MM.1S (cell line): ENCODE measurements around the gene EFNA3.

Experiments
- DNase-seq: peaks from one replicate; pipeline ENCODE4 v3.0.0-alpha.2; 2015
- H2AFZ ChIP-seq: fragments of 300-600 bp; sonication (generic); 2 replicates; pipeline ENCODE4 v1.6.0; 2016; ENCODE audit warnings: antibody characterized with exemption, low read length
- H3F3A ChIP-seq: fragments of 300-600 bp; sonication (generic); 2 replicates; pipeline ENCODE4 v1.6.1; 2016; ENCODE audit warnings: mild to moderate bottlenecking, antibody characterized with exemption, low read length, moderate library complexity, mixed read lengths; ENCODE audit not compliant: insufficient read depth
- H3K27ac ChIP-seq: fragments of 300-600 bp; sonication (generic); 2 replicates; pipeline ENCODE4 v1.5.1; 2016; ENCODE audit warnings: mild to moderate bottlenecking, low read length
- H3K27me3 ChIP-seq: fragments of 300-600 bp; sonication (generic); replicated peaks from 2 replicates; pipeline ENCODE4 v1.6.0; 2016; ENCODE audit warnings: low read length; ENCODE audit not compliant: insufficient read depth
- H3K36me3 ChIP-seq: fragments of 300-600 bp; sonication (generic); replicated peaks from 2 replicates; pipeline ENCODE4 v1.6.1; 2016; ENCODE audit warnings: mild to moderate bottlenecking, low read length, mixed read lengths; ENCODE audit not compliant: insufficient read depth
- H3K4me1 ChIP-seq: fragments of 300-600 bp; sonication (generic); 2 replicates; pipeline ENCODE4 v1.6.1; 2016; ENCODE audit warnings: low read length, mixed read lengths
- H3K4me2 ChIP-seq: fragments of 300-600 bp; sonication (generic); 2 replicates; pipeline ENCODE4 v1.6.0; 2016; ENCODE audit warnings: low read depth, low read length
- H3K4me3 ChIP-seq: fragments of 300-600 bp; sonication (generic); 2 replicates; pipeline ENCODE4 v1.5.1; 2016; ENCODE audit warnings: low read length, mixed read lengths
- H3K79me2 ChIP-seq: fragments of 300-600 bp; sonication (generic); 2 replicates; pipeline ENCODE4 v1.6.1; 2016; ENCODE audit warnings: mixed run types, low read length, mixed read lengths
- H3K9ac ChIP-seq: fragments of 300-600 bp; sonication (generic); 2 replicates; pipeline ENCODE4 v1.6.1; 2016; ENCODE audit warnings: low read length, mixed read lengths
- H3K9me2 ChIP-seq: fragments of 300-600 bp; sonication (generic); replicated peaks from 2 replicates; pipeline ENCODE4 v1.6.1; 2016; ENCODE audit warnings: mild to moderate bottlenecking, low read length, mixed read lengths; ENCODE audit not compliant: insufficient read depth
- H3K9me3 ChIP-seq: fragments of 300-600 bp; sonication (generic); replicated peaks from 2 replicates; pipeline ENCODE4 v1.6.1; 2016; ENCODE audit warnings: mild to moderate bottlenecking, low read length, mixed read lengths; ENCODE audit not compliant: insufficient read depth
- H4K20me1 ChIP-seq: fragments of 300-600 bp; sonication (generic); 2 replicates; pipeline ENCODE4 v1.6.1; 2016; ENCODE audit warnings: mild to moderate bottlenecking, low read length, moderate library complexity, mixed read lengths; ENCODE audit not compliant: insufficient read depth
- EZH2 ChIP-seq: fragments of 300-600 bp; sonication (generic); optimal IDR thresholded peaks from 2 replicates; pipeline ENCODE3; 2017; ENCODE audit warnings: low read depth, mild to moderate bottlenecking, antibody characterized with exemption, low read length, mixed read lengths
- EZH2phosphoT487 ChIP-seq: fragments of 300-600 bp; sonication (generic); IDR thresholded peaks from 2 replicates; pipeline ENCODE4 v1.6.1; 2018; ENCODE audit warnings: antibody characterized with exemption, low read length
- TF ChIP-seq, protein P1 (sequence below): fragments of 300-600 bp; sonication (generic); IDR thresholded peaks from 2 replicates; pipeline ENCODE4 v1.5.1; 2016; ENCODE audit warnings: antibody characterized with exemption, low read length, mixed read lengths

The EFNA3 gene

DNA sequence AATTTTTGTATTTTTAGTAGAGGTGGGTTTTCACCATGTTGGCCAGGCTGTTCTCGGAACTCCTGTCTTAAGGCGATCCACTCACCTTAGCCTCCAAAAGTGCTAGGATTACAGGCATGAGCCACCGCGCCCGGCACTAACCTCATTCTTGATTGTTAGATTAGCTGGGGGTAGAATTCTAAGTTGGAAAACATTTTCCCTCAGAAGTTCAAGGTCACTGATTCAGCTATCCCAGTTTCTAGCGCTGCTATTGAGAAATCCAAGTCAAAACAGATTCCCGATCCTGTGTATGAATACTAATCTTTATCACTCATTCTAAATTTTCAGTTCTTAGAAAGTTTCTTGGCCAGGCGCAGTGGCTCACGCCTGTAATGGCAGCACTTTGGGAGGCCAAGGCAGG, 24.7 kb downstream of the EFNA3 start:
- H3K4me2 ChIP-seq: no peak overlapping the region
- no peaks in the 10 kb centered on the region for H3K79me2 ChIP-seq
- no peaks in the 10 kb centered on the region for H4K20me1 ChIP-seq
- no peak for DNase-seq
- no peaks in the 10 kb centered on the region for H3K9me3 ChIP-seq
- no peak overlapping the region for H3K4me3 ChIP-seq
- no peak overlapping the region for H2AFZ ChIP-seq
- no peaks in the 10 kb centered on the region for H3K4me1 ChIP-seq
- H3K9me2 ChIP-seq: no peaks in the 10 kb centered on the region
- TF ChIP-seq, protein P1, sequence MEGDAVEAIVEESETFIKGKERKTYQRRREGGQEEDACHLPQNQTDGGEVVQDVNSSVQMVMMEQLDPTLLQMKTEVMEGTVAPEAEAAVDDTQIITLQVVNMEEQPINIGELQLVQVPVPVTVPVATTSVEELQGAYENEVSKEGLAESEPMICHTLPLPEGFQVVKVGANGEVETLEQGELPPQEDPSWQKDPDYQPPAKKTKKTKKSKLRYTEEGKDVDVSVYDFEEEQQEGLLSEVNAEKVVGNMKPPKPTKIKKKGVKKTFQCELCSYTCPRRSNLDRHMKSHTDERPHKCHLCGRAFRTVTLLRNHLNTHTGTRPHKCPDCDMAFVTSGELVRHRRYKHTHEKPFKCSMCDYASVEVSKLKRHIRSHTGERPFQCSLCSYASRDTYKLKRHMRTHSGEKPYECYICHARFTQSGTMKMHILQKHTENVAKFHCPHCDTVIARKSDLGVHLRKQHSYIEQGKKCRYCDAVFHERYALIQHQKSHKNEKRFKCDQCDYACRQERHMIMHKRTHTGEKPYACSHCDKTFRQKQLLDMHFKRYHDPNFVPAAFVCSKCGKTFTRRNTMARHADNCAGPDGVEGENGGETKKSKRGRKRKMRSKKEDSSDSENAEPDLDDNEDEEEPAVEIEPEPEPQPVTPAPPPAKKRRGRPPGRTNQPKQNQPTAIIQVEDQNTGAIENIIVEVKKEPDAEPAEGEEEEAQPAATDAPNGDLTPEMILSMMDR: no peak
- no peak for TF ChIP-seq EZH2phosphoT487
- no peak for TF ChIP-seq EZH2
- H3K9ac ChIP-seq: no peak overlapping the region
- H3K27me3 ChIP-seq: peaks cover 30% of the 10 kb centered on the region
- no peaks in the 10 kb centered on the region for H3F3A ChIP-seq
- no peaks in the 10 kb centered on the region for H3K36me3 ChIP-seq
- no peak overlapping the region for H3K27ac ChIP-seq

DNA sequence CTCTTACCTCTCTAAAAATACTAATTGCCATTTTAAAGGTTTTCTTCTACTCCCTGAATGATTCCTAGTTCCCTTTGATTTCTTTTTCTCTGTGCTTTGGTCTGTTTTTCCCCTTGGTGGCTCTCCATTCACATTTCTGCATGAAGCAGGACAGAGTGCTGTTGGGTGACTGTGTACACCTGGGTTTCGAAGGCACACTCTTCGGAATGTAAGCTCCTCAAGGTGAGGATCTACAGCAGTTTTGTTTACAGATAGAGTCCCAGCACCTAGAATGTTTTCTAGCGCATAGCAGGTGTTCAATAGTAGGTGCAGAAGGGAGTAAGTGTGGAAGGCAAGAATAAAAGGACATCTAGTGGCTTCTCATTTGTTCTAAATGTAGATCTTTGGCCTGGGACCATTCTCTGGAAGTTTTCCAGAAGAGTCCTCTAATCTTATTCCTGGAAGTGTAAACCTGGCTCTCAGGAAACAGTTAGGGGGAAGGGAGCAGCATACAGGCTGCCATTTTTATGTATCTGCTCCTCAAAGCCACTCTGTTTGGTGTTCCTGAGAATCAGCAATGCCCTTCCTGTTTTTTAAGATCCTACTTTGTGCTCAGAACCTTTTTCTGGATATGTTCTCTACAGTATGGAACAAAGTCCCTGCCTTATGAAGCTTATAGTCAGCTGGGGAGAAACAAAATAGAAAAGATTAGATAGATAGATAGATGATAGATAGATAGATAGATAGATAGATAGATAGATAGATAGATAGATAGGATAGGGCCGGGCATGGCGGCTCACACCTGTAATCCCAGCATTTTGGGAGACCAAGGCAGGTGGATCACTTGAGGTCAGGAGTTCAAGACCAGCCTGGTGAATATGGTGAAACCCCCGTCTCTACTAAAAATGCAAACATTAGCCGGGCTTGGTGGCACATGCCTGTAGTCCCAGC, 26.2 kb downstream of the EFNA3 start:
- no peak overlapping the region for H2AFZ ChIP-seq
- no peaks in the 10 kb centered on the region for H3K36me3 ChIP-seq
- H3K9ac ChIP-seq: no peak overlapping the region
- TF ChIP-seq EZH2 (no peak), EZH2phosphoT487 (no peak)
- TF ChIP-seq, protein P1: no peak
- no peak overlapping the region for H3K4me2 ChIP-seq
- peaks cover 30% of the 10 kb centered on the region for H3K27me3 ChIP-seq
- H3K4me3 ChIP-seq: no peak overlapping the region
- H3K79me2 ChIP-seq: no peaks in the 10 kb centered on the region
- H3F3A ChIP-seq: no peaks in the 10 kb centered on the region
- H3K27ac ChIP-seq: no peak overlapping the region
- no peaks in the 10 kb centered on the region for H3K9me2 ChIP-seq
- no peak for DNase-seq
- no peaks in the 10 kb centered on the region for H4K20me1 ChIP-seq
- H3K4me1 ChIP-seq: no peaks in the 10 kb centered on the region
- no peaks in the 10 kb centered on the region for H3K9me3 ChIP-seq

DNA sequence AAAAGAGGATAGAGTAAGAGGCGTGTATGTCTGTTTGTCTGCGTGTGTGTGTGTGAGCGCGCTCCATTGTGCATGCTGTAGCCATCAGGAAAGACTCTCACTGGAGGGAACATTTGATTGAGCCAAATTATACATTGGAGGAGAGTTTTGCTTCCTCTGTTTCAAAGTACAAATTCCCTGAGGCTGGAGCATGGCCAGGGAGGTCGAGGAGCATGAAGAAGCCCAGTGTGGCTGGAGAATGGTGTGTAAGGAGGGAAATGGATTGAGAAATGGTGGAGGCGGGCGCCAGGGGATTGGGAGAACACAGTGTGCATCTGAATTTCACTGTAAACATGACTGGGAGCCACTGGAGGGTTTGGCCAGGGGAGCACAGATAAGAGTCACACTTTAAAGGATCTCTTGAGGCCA, 27.0 kb downstream of the EFNA3 start:
- H3K36me3 ChIP-seq: no peaks in the 10 kb centered on the region
- no peaks in the 10 kb centered on the region for H3K4me1 ChIP-seq
- H3F3A ChIP-seq: no peaks in the 10 kb centered on the region
- H3K9ac ChIP-seq: no peak overlapping the region
- no peaks in the 10 kb centered on the region for H3K9me2 ChIP-seq
- H3K4me2 ChIP-seq: no peak overlapping the region
- no peaks in the 10 kb centered on the region for H3K9me3 ChIP-seq
- H3K27ac ChIP-seq: no peak overlapping the region
- no peak overlapping the region for H3K4me3 ChIP-seq
- H2AFZ ChIP-seq: no peak overlapping the region
- no peak for DNase-seq
- H3K27me3 ChIP-seq: peaks cover 30% of the 10 kb centered on the region
- TF ChIP-seq EZH2phosphoT487 (no peak), EZH2 (no peak)
- TF ChIP-seq, protein P1: no peak
- no peaks in the 10 kb centered on the region for H3K79me2 ChIP-seq
- H4K20me1 ChIP-seq: no peaks in the 10 kb centered on the region
